LNCAP (cell line): ENCODE data around the gene TRAPPC12.

Experiments
- TF ChIP-seq, protein P1 (sequence below): fragments of 450-650 bp; IDR thresholded peaks from 2 replicates; pipeline ENCODE4 v1.5.1; 2017; ENCODE audit warnings: mild to moderate bottlenecking

TRAPPC12 gene

DNA sequence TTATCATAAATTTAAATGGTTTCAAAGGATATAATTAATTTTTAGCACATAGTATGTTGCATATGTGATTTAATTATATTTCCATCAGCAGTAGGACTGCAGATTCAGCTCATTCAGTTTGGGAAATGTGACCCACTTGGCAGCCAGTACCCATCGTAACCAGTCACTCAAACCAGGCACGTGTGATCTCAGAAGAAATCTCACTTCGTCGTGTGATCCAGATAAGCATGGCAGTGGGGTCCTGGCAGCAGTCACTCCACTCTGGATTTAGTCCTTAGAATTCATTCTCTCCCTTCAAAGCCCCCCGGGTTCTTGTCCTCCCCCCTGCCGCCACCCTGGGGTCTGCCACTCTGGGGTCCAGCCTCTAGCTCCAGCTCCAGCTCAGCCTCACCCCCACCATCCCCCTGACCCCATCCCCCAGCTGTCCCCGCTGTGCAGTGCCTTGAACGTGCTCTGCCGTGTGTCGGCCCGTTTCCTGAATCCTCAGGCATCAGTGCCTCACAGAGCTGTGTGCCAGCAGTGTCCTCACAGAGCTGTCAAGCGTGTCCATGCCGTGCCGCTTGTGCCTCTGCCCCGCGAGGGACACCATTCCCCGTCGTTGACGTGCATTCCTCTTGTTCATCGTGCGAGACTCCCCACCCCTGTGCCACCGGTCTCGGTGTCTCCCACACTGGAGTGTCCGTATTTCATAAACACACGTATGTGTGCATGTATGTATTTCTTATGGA, 34.8 kb downstream of the TRAPPC12 start:
- TF ChIP-seq, protein P1, sequence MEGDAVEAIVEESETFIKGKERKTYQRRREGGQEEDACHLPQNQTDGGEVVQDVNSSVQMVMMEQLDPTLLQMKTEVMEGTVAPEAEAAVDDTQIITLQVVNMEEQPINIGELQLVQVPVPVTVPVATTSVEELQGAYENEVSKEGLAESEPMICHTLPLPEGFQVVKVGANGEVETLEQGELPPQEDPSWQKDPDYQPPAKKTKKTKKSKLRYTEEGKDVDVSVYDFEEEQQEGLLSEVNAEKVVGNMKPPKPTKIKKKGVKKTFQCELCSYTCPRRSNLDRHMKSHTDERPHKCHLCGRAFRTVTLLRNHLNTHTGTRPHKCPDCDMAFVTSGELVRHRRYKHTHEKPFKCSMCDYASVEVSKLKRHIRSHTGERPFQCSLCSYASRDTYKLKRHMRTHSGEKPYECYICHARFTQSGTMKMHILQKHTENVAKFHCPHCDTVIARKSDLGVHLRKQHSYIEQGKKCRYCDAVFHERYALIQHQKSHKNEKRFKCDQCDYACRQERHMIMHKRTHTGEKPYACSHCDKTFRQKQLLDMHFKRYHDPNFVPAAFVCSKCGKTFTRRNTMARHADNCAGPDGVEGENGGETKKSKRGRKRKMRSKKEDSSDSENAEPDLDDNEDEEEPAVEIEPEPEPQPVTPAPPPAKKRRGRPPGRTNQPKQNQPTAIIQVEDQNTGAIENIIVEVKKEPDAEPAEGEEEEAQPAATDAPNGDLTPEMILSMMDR = no peak

DNA sequence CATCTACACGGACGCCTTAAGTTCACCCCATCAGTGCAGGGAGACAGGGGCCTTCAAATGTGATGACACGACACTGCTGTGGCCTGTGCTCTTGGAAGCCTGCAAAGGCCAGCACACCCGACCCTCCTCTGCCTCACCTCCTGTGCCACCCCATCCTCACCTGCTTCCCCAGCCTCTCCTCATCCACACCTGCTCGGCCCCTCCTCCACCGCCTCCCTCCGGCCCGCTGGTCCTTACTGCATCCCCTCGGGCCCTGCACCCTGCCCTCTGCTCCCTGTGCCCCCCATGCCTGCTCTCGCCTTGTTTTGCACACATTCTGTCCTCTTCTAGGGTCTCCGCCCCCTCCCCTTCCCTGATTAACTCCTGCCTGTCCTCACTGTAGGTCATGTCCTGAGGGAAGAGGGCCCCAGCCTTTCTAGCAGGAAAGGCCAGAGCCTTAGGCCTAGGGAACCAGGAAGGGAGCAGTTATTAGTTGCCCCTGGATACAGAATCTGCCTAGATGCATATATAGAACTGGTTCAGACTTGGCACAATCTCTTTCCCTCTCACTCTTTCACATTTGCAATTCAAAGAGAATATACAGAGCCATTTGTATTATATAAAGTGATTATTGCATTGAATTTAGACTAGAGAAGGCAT, 39.4 kb downstream of the TRAPPC12 start:
- TF ChIP-seq, protein P1 = no peak

DNA sequence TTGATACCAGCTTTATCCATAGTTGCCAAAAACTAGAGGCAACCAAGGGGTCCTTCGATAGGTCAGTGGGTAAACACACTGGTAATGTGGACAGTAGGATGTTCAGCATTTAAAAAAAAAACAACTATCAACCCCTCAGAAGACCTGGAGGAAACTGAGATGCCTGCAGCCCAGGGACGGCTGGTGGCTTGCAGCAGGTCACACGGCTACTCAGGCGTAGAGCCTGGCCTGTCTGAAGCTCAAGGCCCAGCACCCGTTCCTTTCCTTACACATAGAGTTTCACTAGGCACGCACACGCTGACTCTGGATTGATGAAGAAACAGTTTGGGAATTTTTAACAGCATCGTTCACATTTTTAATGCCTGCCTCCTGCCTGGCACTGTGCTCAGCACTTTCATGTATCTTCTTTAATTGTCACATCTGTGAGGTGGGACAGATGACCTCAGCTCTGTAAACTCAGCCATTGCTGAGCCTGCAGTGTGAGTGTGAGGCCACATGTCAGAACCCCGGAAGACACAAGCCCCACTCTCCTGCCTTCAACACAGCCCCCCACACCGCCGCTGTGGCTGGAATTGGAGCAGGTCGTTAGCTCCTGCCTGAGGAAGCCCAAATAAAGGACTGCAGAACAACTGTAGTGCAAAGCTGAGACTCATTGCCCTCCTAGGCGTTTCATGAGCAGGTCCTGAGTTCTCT, 40.7 kb downstream of the TRAPPC12 start:
- TF ChIP-seq, protein P1 = no peak

DNA sequence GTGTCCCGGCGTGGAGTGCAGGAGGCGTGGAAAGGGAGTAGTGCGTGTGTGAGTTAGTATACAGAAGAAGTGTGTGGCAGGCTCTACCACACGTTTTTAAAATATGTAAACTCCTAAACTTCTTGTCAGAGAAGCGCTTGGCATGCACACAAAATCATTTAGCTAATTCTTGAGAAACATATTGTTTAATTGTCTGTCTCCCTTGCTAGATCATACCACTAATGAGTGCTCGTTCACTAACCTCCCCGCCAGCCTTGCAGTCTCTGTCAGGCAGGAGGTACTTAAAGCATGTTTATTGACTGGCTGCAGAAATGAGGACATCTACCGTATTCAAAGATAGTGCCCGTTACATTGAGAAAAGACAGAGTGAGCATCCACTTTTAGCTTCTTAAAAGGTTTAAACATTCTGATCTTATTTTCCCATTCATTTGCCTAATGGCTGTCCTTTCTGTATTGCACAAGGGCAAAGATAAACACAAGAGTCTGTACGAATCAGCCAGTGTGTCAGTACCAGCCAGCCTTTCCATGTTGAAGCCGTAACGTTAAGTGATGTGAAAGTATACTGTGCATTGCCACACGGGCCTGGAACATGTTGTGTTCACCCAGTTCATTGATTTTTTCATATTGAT, 41.4 kb downstream of the TRAPPC12 start:
- TF ChIP-seq, protein P1 = no peak

DNA sequence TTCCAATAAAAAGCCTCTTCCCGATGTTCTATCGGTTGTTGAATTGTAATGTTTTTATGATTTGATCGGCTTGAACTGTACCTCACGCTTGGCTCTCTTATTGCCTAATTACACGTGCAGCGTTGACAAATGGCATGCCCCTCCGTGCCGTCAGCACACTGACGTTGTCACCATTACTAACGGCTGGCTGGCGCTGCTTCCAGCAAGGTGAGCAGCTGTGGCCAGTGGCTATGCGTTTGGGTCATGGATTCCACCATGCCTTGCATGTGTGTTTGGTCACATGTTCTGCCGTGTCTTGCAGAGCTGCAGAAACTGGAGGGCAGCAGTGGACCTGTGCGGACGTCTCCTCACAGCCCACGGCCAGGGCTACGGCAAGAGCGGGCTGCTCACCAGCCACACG, 42.1 kb downstream of the TRAPPC12 start:
- TF ChIP-seq, protein P1 = no peak

DNA sequence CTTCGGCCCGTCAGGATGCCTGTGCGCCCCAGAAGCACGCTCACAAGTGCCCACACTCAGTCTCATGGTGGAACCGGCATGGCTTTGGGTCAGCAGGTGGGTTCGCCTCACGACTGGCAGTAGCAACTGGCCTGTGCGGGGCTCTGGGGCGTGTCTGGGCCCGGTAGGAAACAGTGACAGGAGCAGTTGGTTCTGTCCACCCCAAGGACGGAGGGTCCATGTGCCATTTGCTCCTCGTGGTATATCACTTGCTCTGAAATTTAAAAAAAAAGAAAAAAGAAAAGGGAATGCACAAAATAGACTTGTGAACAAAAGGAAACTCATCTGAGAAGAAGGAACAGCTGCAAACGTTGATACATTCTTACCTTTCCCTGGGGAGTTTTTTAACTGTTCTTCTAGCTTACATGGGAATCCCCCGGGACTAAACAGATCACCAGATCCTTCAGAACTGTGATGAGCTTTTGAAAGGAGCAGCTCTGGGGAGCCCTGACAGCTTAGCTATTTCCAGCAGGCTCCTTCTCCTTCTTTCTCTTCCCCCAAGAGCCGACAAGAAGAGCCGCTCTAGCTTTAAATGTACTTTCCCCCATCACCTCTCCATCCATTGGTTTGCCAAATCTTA, 42.8 kb downstream of the TRAPPC12 start:
- TF ChIP-seq, protein P1 = no peak
